IMR-90 (cell line): ENCODE results near the gene MAPK13. TPM values are rescaled to one million over a fixed set of nuclear protein-coding genes. Genes with fewer than 3 reads are reported as not detected.

ENCODE experiments used
- ATAC-seq: fragments of 200-7000 bp; cut with Tn5 transposase; 2 replicates; pipeline ENCODE4 v1.9.1; 2020; ENCODE audit warnings: low read depth, mild to moderate bottlenecking, moderate library complexity
- BruUV-seq: library from RNA; stranded (reverse); fragments of 400-500 nt; replicated peaks from 2 replicates; lab custom pipeline; 2021; lab: Mats Ljungman, UMichigan
- CTCF ChIA-PET: fragments of 300-600 bp; formaldehyde crosslinking; extraction: SDS; loops from one replicate; lab custom pipeline; 2021; ENCODE audit warnings: antibody characterized with exemption; lab: Yijun Ruan, JAX
- POLR2A ChIA-PET: fragments of 300-600 bp; sonication (Branson Sonifier 250); formaldehyde crosslinking; loops from one replicate; lab custom pipeline; 2022; ENCODE audit warnings: antibody characterized with exemption; ENCODE audit not compliant: unreplicated experiment; lab: Charles Lee
- DNase-seq: peaks from one replicate; pipeline ENCODE4 v3.0.0; 2013
- H2AFZ ChIP-seq: replicated peaks from 2 replicates; pipeline ENCODE3; 2013; ENCODE audit warnings: low read length, mild to moderate bottlenecking; ENCODE audit not compliant: poor library complexity
- H2AK5ac ChIP-seq: 2 replicates; pipeline ENCODE4 v1.6.1; 2013; ENCODE audit warnings: low read depth, low read length, inconsistent platforms
- H2AK9ac ChIP-seq: replicated peaks from 2 replicates; pipeline ENCODE3; 2013; ENCODE audit warnings: mild to moderate bottlenecking, low read depth, low read length, moderate library complexity; ENCODE audit not compliant: poor library complexity
- H2BK120ac ChIP-seq: 2 replicates; pipeline ENCODE4 v1.6.1; 2013; ENCODE audit warnings: low read depth, low read length, inconsistent platforms
- H2BK15ac ChIP-seq: 3 replicates; pipeline ENCODE4 v1.6.1; 2013; ENCODE audit warnings: low read depth, low read length, inconsistent platforms
- H2BK20ac ChIP-seq: 2 replicates; pipeline ENCODE4 v1.6.1; 2013; ENCODE audit warnings: low read depth, mild to moderate bottlenecking, inconsistent platforms, low read length, moderate library complexity
- H2BK5ac ChIP-seq: 2 replicates; pipeline ENCODE4 v1.6.1; 2013; ENCODE audit warnings: mild to moderate bottlenecking, low read depth, low read length, inconsistent platforms; ENCODE audit not compliant: poor library complexity, severe bottlenecking
- H3K14ac ChIP-seq: replicated peaks from 2 replicates; pipeline ENCODE4 v1.6.1; 2013; ENCODE audit warnings: low read depth, low read length, inconsistent platforms
- H3K18ac ChIP-seq: 2 replicates; pipeline ENCODE4 v1.6.1; 2013; ENCODE audit warnings: low read depth, low read length, control low read depth
- H3K23ac ChIP-seq: 2 replicates; pipeline ENCODE4 v1.6.1; 2013; ENCODE audit warnings: low read depth, low read length, inconsistent platforms
- H3K27ac ChIP-seq: 2 replicates; pipeline ENCODE4 v1.5.1; 2013; ENCODE audit warnings: mild to moderate bottlenecking, control low read depth, low read length; ENCODE audit not compliant: insufficient read depth
- H3K27me3 ChIP-seq: 2 replicates; pipeline ENCODE4 v1.6.1; 2013; ENCODE audit warnings: low read length; ENCODE audit not compliant: control insufficient read depth, insufficient read depth
- H3K36me3 ChIP-seq: 2 replicates; pipeline ENCODE4 v1.6.1; 2013; ENCODE audit warnings: low read length, mixed read lengths; ENCODE audit not compliant: control insufficient read depth, insufficient read depth
- H3K4ac ChIP-seq: 2 replicates; pipeline ENCODE4 v1.6.1; 2013; ENCODE audit warnings: low read depth, low read length, inconsistent platforms
- H3K4me1 ChIP-seq: 2 replicates; pipeline ENCODE4 v1.6.1; 2013; ENCODE audit warnings: low read length, mixed read lengths; ENCODE audit not compliant: control insufficient read depth, insufficient read depth
- H3K4me2 ChIP-seq: 2 replicates; pipeline ENCODE4 v1.6.1; 2013; ENCODE audit warnings: low read depth, mild to moderate bottlenecking, control low read depth, low read length, moderate library complexity
- H3K4me3 ChIP-seq: 2 replicates; pipeline ENCODE4 v1.5.1; 2013; ENCODE audit warnings: low read depth, mild to moderate bottlenecking, control low read depth, low read length, moderate library complexity; ENCODE audit not compliant: insufficient read depth
- H3K56ac ChIP-seq: 2 replicates; pipeline ENCODE4 v1.6.1; 2013; ENCODE audit warnings: low read length, inconsistent platforms; ENCODE audit not compliant: insufficient read depth; ENCODE audit errors: extremely low read depth
- H3K79me1 ChIP-seq, 2 experiments: 2 replicates each; pipeline ENCODE4 v1.6.1; 2013; ENCODE audit warnings: low read length in 2 of 2, inconsistent platforms in 1 of 2, low read depth in 1 of 2
- H3K9ac ChIP-seq: 2 replicates; pipeline ENCODE4 v1.6.1; 2013; ENCODE audit warnings: low read depth, low read length, control low read depth
- H3K9me1 ChIP-seq: 2 replicates; pipeline ENCODE4 v1.6.1; 2013; ENCODE audit warnings: low read length, inconsistent platforms; ENCODE audit not compliant: insufficient read depth
- H3K9me3 ChIP-seq: 2 replicates; pipeline ENCODE4 v1.6.1; 2013; ENCODE audit warnings: low read length; ENCODE audit not compliant: control insufficient read depth, insufficient read depth
- H4K20me1 ChIP-seq: 2 replicates; pipeline ENCODE4 v1.6.1; 2013; ENCODE audit warnings: low read length, inconsistent platforms; ENCODE audit not compliant: insufficient read depth
- H4K5ac ChIP-seq: 2 replicates; pipeline ENCODE4 v1.6.1; 2013; ENCODE audit warnings: mild to moderate bottlenecking, low read depth, low read length, control low read depth
- H4K8ac ChIP-seq, 2 experiments: 2 replicates each; pipeline ENCODE4 v1.6.1; 2013; ENCODE audit warnings: low read depth in 2 of 2, low read length in 2 of 2, control low read depth in 1 of 2, inconsistent platforms in 1 of 2
- H4K91ac ChIP-seq: 2 replicates; pipeline ENCODE4 v1.6.1; 2013; ENCODE audit warnings: low read depth, low read length, inconsistent platforms; ENCODE audit not compliant: insufficient read depth
- BHLHE40 ChIP-seq: fragments of 150-350 bp; IDR thresholded peaks from 2 replicates; pipeline ENCODE4 v1.6.1; 2016; ENCODE audit warnings: mild to moderate bottlenecking, low read depth, low read length
- CEBPB ChIP-seq: IDR thresholded peaks from 2 replicates; pipeline ENCODE4 v1.6.1; 2012; ENCODE audit warnings: low read depth, low read length, improper control_type of control experiment
- CHD1 ChIP-seq: IDR thresholded peaks from 2 replicates; pipeline ENCODE4 v1.6.1; 2012; ENCODE audit warnings: low read depth, low read length, improper control_type of control experiment
- CTCF ChIP-seq: conservative IDR thresholded peaks from 2 replicates; pipeline ENCODE4 v1.5.1; 2012; ENCODE audit warnings: mild to moderate bottlenecking, low read depth, low read length, improper control_type of control experiment
- ELK1 ChIP-seq: fragments of 150-350 bp; IDR thresholded peaks from 2 replicates; pipeline ENCODE4 v1.6.1; 2016; ENCODE audit warnings: low read depth, mild to moderate bottlenecking, low read length, moderate library complexity, borderline replicate concordance
- FOS ChIP-seq: fragments of 150-350 bp; IDR thresholded peaks from 2 replicates; pipeline ENCODE4 v1.6.1; 2016; ENCODE audit warnings: low read depth, low read length
- MAFK ChIP-seq: IDR thresholded peaks from 2 replicates; pipeline ENCODE4 v1.6.1; 2012; ENCODE audit warnings: low read depth, low read length, improper control_type of control experiment
- MAZ ChIP-seq: IDR thresholded peaks from 2 replicates; pipeline ENCODE4 v1.6.1; 2012; ENCODE audit warnings: low read depth, mild to moderate bottlenecking, low read length, improper control_type of control experiment, moderate library complexity, borderline replicate concordance
- MXI1 ChIP-seq: IDR thresholded peaks from 2 replicates; pipeline ENCODE4 v1.6.1; 2012; ENCODE audit warnings: low read depth, mild to moderate bottlenecking, low read length, moderate library complexity, borderline replicate concordance
- NFE2L2 ChIP-seq: fragments of 150-350 bp; IDR thresholded peaks from 2 replicates; pipeline ENCODE4 v1.6.1; 2016; ENCODE audit warnings: low read depth, mild to moderate bottlenecking, low read length
- POLR2A ChIP-seq: IDR thresholded peaks from 2 replicates; pipeline ENCODE4 v1.6.1; 2012; ENCODE audit warnings: mild to moderate bottlenecking, low read depth, low read length
- RAD21 ChIP-seq: IDR thresholded peaks from 2 replicates; pipeline ENCODE4 v1.6.1; 2012; ENCODE audit warnings: low read length, improper control_type of control experiment
- RCOR1 ChIP-seq: IDR thresholded peaks from 2 replicates; pipeline ENCODE4 v1.6.1; 2012; ENCODE audit warnings: mild to moderate bottlenecking, low read length, improper control_type of control experiment; ENCODE audit not compliant: insufficient replicate concordance
- RFX5 ChIP-seq: IDR thresholded peaks from 2 replicates; pipeline ENCODE4 v1.8.0; 2012; ENCODE audit warnings: low read depth, mild to moderate bottlenecking, low read length, moderate library complexity
- SMC3 ChIP-seq: fragments of 150-350 bp; IDR thresholded peaks from 2 replicates; pipeline ENCODE4 v1.6.1; 2016; ENCODE audit warnings: low read depth, mild to moderate bottlenecking, antibody characterized with exemption, low read length, moderate library complexity
- USF2 ChIP-seq: fragments of 150-350 bp; IDR thresholded peaks from 2 replicates; pipeline ENCODE4 v1.6.1; 2017; ENCODE audit warnings: mild to moderate bottlenecking, antibody characterized with exemption, low read length, low read depth
- WGBS, 2 experiments: methylation state at CpG; one replicate each; pipeline versions ENCODE4 v1.1.5 to v1.1.7; 2013; ENCODE audit warnings: missing lambda C conversion rate in 2 of 2; ENCODE audit not compliant: insufficient read length in 1 of 2; ENCODE audit errors: extremely low coverage in 2 of 2; 5-methylcytosine and 5-hydroxymethylcytosine counted together
- dilution Hi-C: fragments of 300-500 bp; cut with HindIII; formaldehyde crosslinking; loops from one replicate; pipeline ENCODE4 v1.14.3; 2018; ENCODE audit warnings: low sequenced_read_pairs; ENCODE audit not compliant: unreplicated experiment
- in situ Hi-C: fragments of 300-500 bp; cut with MboI; formaldehyde crosslinking; loops from 3 replicates; pipeline ENCODE4 v1.14.3; 2019; ENCODE audit warnings: low sequenced_read_pairs, inconsistent platforms, mixed read lengths
- intact Hi-C: fragments of 100-400 bp; cut with micrococcal nuclease; formaldehyde crosslinking; loops from 2 replicates; pipeline ENCODE4 v1.10.0; 2022
- polyA plus RNA-seq, 3 experiments: library from polyadenylated mRNA; depleted of rRNA; stranded (reverse); fragments of >200 nt; gene quantifications; 2 replicates each; pipeline ENCODE4 v1.2.3, GENCODE V29; 2012; ENCODE audit warnings: low replicate concordance in 1 of 3
- total RNA-seq: library from RNA; depleted of rRNA; stranded (reverse); fragments of >200 nt; gene quantifications from 2 replicates; pipeline ENCODE4 v1.2.3, GENCODE V29; 2012

MAPK13 gene
- total and polyA plus RNA-seq, 2 of the 4 experiments (the other 2 are of a cell fraction), result 2.0 to 2.9 TPM

GRCh38 chr6:36089048-36089447 lies 41.3 kb upstream of the MAPK13 start:
- intact Hi-C loops, result no loop called here
- Histone ChIP-seq H4K8ac (no peak overlapping the region), H2BK120ac (no peak overlapping the region), H3K27ac (no peak overlapping the region), H3K9me1 (no peaks in the 10 kb centered on the region; the same call in 1 of the 2 replicates), H3K4me2 (no peak overlapping the region), H3K9ac (no peak overlapping the region), H2BK15ac (no peak overlapping the region), H3K4me1 (no peaks in the 10 kb centered on the region), H3K27me3 (no peaks in the 10 kb centered on the region), H3K56ac (no peak overlapping the region), H2BK5ac (no peak overlapping the region), H4K91ac (no peak overlapping the region), H3K14ac (no peak overlapping the region), H3K4ac (no peak overlapping the region), H2AFZ (no peak overlapping the region), H2AK5ac (no peak overlapping the region), H4K20me1 (no peaks in the 10 kb centered on the region), H3K79me1 (peaks cover 5% of the 10 kb centered on the region in 2 experiments; a peak in 3 of 4 replicates), H3K23ac (no peak overlapping the region), H3K18ac (no peak overlapping the region), H3K4me3 (no peak overlapping the region), H4K5ac (no peak overlapping the region), H3K36me3 (peaks cover 11% of the 10 kb centered on the region), H2AK9ac (no peak overlapping the region), H2BK20ac (no peak overlapping the region), H3K9me3 (no peaks in the 10 kb centered on the region)
- TF ChIP-seq SMC3 (no peak), ELK1 (no peak), RAD21 (no peak), USF2 (no peak), BHLHE40 (no peak), CEBPB (no peak), MAFK (no peak), RCOR1 (no peak), MXI1 (no peak), CHD1 (no peak), CTCF (no peak), NFE2L2 (no peak), MAZ (no peak), RFX5 (no peak), POLR2A (no peak), FOS (no peak)
- CTCF ChIA-PET, result no interaction called here
- dilution Hi-C loops, result no loop called here
- POLR2A ChIA-PET, result no interaction called here
- WGBS, 2 experiments, result no CpG with 5 or more reads among the region's 5 CpGs
- ATAC-seq, result no peak
- no peak for DNase-seq
- BruUV-seq, result no TSS peak
- in situ Hi-C loops, result no loop called here
